Activated CD4-positive, alpha-beta T cell treated with anti-CD3 and anti-CD28 coated beads, Interleukin-2, amount 50 U/mL, for 1 hour (primary cell): ENCODE data around the gene ME3.

Experiments used
- DNase-seq: peaks from one replicate; pipeline ENCODE4 v3.0.0-alpha.2; 2020

The ME3 gene

GRCh38 chr11:86510097-86510496 is 162.3 kb downstream of the ME3 start:
- DNase-seq = no peak

- DNase-seq = no peak
These were observed 162.8 kb downstream of the ME3 start for GRCh38 chr11:86509588-86509974.

- no peak for DNase-seq
These were observed 163.5 kb downstream of the ME3 start for GRCh38 chr11:86508604-86509587.

GRCh38 chr11:86507249-86507845 is 165.1 kb downstream of the ME3 start:
- no peak for DNase-seq

GRCh38 chr11:86506235-86506634 is 166.2 kb downstream of the ME3 start:
- DNase-seq = no peak

- DNase-seq = no peak
These were observed 169.3 kb downstream of the ME3 start for GRCh38 chr11:86503131-86503530.

- no peak for DNase-seq
These were observed 170.2 kb downstream of the ME3 start for GRCh38 chr11:86502137-86502642.

- DNase-seq = no peak
These were observed 171.8 kb downstream of the ME3 start for GRCh38 chr11:86500500-86501140.

- DNase-seq = no peak
These were observed 172.7 kb downstream of the ME3 start for GRCh38 chr11:86499723-86500129.

GRCh38 chr11:86497836-86498235 is 174.6 kb downstream of the ME3 start:
- DNase-seq = no peak

GRCh38 chr11:86497310-86497709 is 175.1 kb downstream of the ME3 start:
- DNase-seq = no peak

GRCh38 chr11:86495351-86495750 is 177.1 kb downstream of the ME3 start:
- DNase-seq = no peak

- no peak for DNase-seq
These were observed 179.9 kb downstream of the ME3 start for GRCh38 chr11:86492370-86493010.

GRCh38 chr11:86491027-86491426 is 181.4 kb downstream of the ME3 start:
- no peak for DNase-seq

- no peak for DNase-seq
These were observed 181.8 kb downstream of the ME3 start for GRCh38 chr11:86490582-86490981.

GRCh38 chr11:86489442-86489841 is 183.0 kb downstream of the ME3 start:
- DNase-seq = no peak

GRCh38 chr11:86488553-86488952 is 183.9 kb downstream of the ME3 start:
- DNase-seq = no peak

GRCh38 chr11:86487671-86488070 is 184.7 kb downstream of the ME3 start:
- DNase-seq = no peak

- no peak for DNase-seq
These were observed 186.0 kb downstream of the ME3 start for GRCh38 chr11:86486261-86487030.

- DNase-seq = no peak
These were observed 187.6 kb downstream of the ME3 start for GRCh38 chr11:86484795-86485166.

GRCh38 chr11:86483940-86484794 is 188.2 kb downstream of the ME3 start:
- no peak for DNase-seq
